Measurements from ENCODE around the gene LCE2D.

DNA sequence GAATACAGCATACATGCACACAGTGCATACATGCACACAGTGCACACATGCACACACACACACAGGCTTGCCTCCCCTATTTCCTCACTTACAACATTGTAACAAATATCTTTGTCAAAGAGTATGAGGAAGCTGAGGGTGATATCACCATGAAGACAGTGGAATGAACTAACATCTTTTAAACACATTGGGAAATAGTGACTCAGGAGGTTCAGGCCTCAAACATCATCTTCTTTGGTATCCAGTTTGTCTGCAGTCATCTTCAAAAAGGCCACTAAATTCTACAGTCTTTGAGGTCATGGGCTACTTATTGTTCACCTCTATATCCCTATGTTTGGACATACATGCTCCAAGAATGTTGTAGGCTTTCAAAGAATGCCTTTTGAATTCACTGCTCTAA, 20.7 kb downstream of the LCE2D start:
- TF ChIP-seq POLR2A (IDR thresholded peaks at IDR 0.05), result no peak
- TF ChIP-seq, protein P1, sequence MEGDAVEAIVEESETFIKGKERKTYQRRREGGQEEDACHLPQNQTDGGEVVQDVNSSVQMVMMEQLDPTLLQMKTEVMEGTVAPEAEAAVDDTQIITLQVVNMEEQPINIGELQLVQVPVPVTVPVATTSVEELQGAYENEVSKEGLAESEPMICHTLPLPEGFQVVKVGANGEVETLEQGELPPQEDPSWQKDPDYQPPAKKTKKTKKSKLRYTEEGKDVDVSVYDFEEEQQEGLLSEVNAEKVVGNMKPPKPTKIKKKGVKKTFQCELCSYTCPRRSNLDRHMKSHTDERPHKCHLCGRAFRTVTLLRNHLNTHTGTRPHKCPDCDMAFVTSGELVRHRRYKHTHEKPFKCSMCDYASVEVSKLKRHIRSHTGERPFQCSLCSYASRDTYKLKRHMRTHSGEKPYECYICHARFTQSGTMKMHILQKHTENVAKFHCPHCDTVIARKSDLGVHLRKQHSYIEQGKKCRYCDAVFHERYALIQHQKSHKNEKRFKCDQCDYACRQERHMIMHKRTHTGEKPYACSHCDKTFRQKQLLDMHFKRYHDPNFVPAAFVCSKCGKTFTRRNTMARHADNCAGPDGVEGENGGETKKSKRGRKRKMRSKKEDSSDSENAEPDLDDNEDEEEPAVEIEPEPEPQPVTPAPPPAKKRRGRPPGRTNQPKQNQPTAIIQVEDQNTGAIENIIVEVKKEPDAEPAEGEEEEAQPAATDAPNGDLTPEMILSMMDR (IDR thresholded peaks at IDR 0.05 in 4 of 5, conservative IDR thresholded peaks at IDR 0.05 in 1 of 5), result no peak
